HFFc6 (cell line): ENCODE measurements around the gene MAFG. TPM values are rescaled to one million over a fixed set of nuclear protein-coding genes. Genes with fewer than 3 reads are reported as not detected.

Source experiments
- DNase-seq: peaks from one replicate; pipeline ENCODE4 v3.0.0-alpha.2; 2018
- H3K27ac Mint-ChIP-seq: 2 replicates; pipeline ENCODE4 v1.8.0; 2020; ENCODE audit warnings: mild to moderate bottlenecking, mixed read lengths
- H3K27me3 Mint-ChIP-seq: 2 replicates; pipeline ENCODE4 v1.8.0; 2021; ENCODE audit warnings: mild to moderate bottlenecking, moderate library complexity, mixed read lengths; ENCODE audit not compliant: insufficient read depth
- H3K36me3 Mint-ChIP-seq: 2 replicates; pipeline ENCODE4 v1.8.0; 2021; ENCODE audit warnings: low read depth, mixed read lengths
- H3K4me1 Mint-ChIP-seq: 2 replicates; pipeline ENCODE4 v1.8.0; 2020; ENCODE audit warnings: low read depth, mixed read lengths
- H3K4me3 Mint-ChIP-seq: 2 replicates; pipeline ENCODE4 v1.8.0; 2020; ENCODE audit warnings: mild to moderate bottlenecking, moderate library complexity, mixed read lengths
- H3K9me3 Mint-ChIP-seq: 2 replicates; pipeline ENCODE4 v1.8.0; 2020; ENCODE audit warnings: mild to moderate bottlenecking, mixed read lengths
- total RNA-seq, 6 experiments: library from RNA; stranded (reverse); fragmentation: NEBNext Ultra II Directional; extraction: Animal tissue kit (Norgen Biotek cat#: 25700); gene quantifications; 2 replicates in 1 of 6; 3 replicates in 5 of 6; pipeline ENCODE4 v1.2.3, GENCODE V29; 2021
- TF ChIP-seq, protein P1 (sequence below): fragments of 200-600 bp; sonication (generic); IDR thresholded peaks from 2 replicates; pipeline ENCODE4 v1.5.0; 2021; ENCODE audit warnings: antibody characterized with exemption, mild to moderate bottlenecking

MAFG gene
- total RNA-seq, 6 experiments from 2014 or later = 17.7 to 22.4 (median 18.2) TPM

DNA sequence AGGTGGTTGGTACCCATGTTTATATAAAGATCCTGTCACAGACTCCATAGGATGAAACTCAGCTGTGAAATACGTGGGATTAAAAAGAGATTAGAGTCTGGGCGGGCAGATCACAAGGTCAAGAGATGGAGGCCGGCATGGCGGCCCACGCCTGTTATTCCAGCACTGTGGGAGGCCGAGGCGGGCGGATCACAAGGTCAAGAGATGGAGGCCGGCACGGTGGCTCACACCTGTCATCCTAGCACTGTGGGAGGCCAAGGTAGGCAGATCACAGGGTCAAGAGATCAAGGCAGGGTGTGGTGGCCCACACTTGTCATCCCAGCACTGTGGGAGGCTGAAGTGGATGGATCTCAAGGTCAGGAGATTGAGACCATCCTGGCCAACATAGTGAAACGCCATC is 32.1 kb downstream of the MAFG start:
- H3K27me3 Mint-ChIP-seq = peaks cover 3% of the 10 kb centered on the region; the same call in 1 of the 2 replicates
- no peak overlapping the region for H3K27ac Mint-ChIP-seq
- H3K4me1 Mint-ChIP-seq = peaks cover 26% of the 10 kb centered on the region
- no peak for DNase-seq
- H3K4me3 Mint-ChIP-seq = no peak overlapping the region
- TF ChIP-seq, protein P1, sequence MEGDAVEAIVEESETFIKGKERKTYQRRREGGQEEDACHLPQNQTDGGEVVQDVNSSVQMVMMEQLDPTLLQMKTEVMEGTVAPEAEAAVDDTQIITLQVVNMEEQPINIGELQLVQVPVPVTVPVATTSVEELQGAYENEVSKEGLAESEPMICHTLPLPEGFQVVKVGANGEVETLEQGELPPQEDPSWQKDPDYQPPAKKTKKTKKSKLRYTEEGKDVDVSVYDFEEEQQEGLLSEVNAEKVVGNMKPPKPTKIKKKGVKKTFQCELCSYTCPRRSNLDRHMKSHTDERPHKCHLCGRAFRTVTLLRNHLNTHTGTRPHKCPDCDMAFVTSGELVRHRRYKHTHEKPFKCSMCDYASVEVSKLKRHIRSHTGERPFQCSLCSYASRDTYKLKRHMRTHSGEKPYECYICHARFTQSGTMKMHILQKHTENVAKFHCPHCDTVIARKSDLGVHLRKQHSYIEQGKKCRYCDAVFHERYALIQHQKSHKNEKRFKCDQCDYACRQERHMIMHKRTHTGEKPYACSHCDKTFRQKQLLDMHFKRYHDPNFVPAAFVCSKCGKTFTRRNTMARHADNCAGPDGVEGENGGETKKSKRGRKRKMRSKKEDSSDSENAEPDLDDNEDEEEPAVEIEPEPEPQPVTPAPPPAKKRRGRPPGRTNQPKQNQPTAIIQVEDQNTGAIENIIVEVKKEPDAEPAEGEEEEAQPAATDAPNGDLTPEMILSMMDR = no peak
- peaks cover 13% of the 10 kb centered on the region for H3K36me3 Mint-ChIP-seq
- H3K9me3 Mint-ChIP-seq = no peaks in the 10 kb centered on the region

DNA sequence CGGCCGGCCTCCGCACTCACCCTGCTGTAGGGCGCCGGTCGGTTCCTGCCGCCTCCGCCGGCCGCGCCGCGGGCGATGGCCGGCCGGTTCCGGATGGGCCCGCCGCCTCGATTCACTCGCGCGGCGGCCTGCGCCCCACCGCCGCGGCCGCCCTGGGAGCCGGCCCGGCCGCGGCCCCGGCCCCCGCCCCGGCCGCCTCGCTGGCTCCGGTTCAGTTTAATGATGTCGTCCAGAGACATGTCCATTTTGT is 36.3 kb downstream of the MAFG start:
- Mint-ChIP-seq H3K36me3 (peaks cover 29% of the 10 kb centered on the region), H3K27me3 (no peaks in the 10 kb centered on the region; the same call in 1 of the 2 replicates), H3K4me3 (peak overlapping the region; percentile 90), H3K4me1 (peaks cover 26% of the 10 kb centered on the region), H3K27ac (peak overlapping the region; percentile 95), H3K9me3 (no peaks in the 10 kb centered on the region)
- TF ChIP-seq, protein P1 = no peak
- DNase-seq = no peak

DNA sequence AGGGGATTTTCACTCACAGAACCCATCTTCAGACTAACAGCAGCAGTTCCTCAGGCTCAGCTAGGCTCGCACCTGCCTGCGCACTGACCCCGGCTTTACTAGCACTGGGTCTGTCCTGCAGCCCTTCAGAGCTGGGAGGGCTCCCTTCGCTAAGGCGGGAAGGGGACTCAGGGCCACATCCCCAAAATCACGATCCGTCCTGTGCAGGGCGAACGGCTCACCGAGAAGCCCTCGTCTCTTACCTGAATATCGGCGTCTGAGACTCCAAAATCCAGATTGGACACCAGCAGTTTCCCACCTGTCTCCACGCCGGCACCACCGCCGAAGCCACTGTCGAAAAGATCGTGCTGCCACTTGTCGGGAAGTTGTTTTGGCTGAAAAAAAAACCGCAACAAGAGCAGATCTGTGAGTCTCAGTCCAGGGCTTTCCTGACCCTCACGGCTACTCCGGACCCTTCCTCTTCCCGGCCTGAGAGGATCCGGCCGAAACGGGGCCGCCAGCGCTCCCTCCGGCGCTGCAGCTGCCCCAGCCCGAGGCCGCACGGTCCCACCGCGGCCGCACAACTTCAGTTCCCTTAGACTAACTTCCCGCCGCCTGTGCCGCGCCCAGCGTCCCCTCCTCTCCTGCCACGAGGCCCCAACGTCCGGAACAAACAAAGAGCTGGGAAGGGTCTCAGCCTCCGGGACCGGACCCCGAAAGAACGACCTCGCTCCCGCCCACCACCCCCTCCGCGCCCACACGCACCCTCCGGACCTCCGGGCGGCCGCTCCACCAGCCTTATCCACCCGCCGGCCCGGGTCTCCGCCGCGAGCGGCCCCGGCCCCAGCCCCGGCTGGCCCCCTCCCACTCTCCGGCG is 36.9 kb downstream of the MAFG start:
- Mint-ChIP-seq H3K27ac (peak overlapping the region; percentile 89), H3K27me3 (peaks cover 4% of the 10 kb centered on the region), H3K4me3 (peak overlapping the region; percentile 91), H3K4me1 (peaks cover 32% of the 10 kb centered on the region), H3K36me3 (peaks cover 33% of the 10 kb centered on the region), H3K9me3 (no peaks in the 10 kb centered on the region)
- TF ChIP-seq, protein P1 = no peak
- no peak for DNase-seq

DNA sequence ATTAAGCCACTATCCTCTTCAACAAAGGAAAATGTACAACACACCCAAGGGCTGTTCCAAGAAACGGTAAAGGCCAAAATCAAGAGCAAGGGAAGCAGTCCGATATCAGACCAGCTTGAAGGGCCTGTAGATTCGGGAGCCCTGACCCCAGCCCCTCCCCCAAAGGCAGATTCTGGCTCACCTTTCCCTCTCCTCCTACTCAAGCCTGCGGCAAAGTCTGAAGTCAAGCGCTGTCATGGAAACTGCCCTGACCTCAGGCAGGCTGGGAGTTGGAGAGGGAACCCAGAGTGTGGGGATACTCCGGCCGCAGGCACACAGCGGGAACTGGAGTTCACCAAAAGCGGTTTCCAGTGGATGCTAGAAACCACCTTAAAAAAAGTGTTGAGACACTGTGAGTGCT is 37.9 kb downstream of the MAFG start:
- Mint-ChIP-seq H3K4me1 (peaks cover 37% of the 10 kb centered on the region), H3K27me3 (peaks cover 4% of the 10 kb centered on the region), H3K36me3 (peaks cover 41% of the 10 kb centered on the region), H3K4me3 (peak overlapping the region; percentile 91), H3K27ac (peak overlapping the region; percentile 89), H3K9me3 (no peaks in the 10 kb centered on the region)
- TF ChIP-seq, protein P1 = no peak
- DNase-seq = no peak

DNA sequence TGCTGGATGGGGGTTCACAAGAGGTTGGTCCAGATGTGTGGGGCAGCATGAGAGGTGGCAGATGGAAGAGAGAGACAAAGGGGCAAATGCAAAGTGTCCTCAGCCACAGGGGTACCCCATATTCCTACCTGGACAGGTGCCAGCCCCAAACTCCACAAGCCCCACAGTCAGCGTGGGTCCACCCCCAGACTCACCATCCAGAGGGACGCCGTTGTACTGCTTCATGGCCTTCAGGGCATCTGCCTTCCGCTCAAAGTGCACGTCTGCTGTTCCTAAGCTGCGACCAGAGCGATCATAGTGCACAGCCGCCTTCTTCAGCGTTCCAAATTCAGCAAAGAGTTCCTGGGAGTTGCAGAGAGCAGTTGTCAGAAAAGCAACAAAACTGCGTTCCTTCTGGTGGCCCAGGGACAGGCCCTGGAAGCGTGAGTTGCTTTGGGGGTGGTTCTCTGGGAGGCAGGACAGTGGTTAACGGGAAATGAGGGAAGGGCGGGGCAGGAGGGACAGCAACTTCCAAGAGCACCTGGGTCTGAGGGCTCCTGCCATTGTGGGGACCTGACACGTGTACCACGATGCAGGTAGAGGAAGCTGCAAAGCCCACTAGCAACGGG is 38.4 kb downstream of the MAFG start:
- Mint-ChIP-seq H3K27me3 (peaks cover 4% of the 10 kb centered on the region), H3K36me3 (peaks cover 46% of the 10 kb centered on the region), H3K4me1 (peaks cover 37% of the 10 kb centered on the region), H3K4me3 (peak overlapping the region; percentile 39), H3K9me3 (no peaks in the 10 kb centered on the region), H3K27ac (peak overlapping the region; percentile 51)
- no peak for DNase-seq
- TF ChIP-seq, protein P1 = no peak
